LoVo (cell line): ENCODE data around the gene NES.
"Not testable (repeated sequence)": the region's sequence is repeated elsewhere in the genome, so short reads cannot be mapped to it uniquely, and the experiment has no call there.

Experiments used
- DNase-seq: peaks from one replicate; pipeline ENCODE4 v3.0.0-alpha.2; 2016; ENCODE audit warnings: low spot score

NES gene

GRCh38 chr1:156645056-156645455 lies 32.2 kb downstream of the NES start:
- no peak for DNase-seq

DNA sequence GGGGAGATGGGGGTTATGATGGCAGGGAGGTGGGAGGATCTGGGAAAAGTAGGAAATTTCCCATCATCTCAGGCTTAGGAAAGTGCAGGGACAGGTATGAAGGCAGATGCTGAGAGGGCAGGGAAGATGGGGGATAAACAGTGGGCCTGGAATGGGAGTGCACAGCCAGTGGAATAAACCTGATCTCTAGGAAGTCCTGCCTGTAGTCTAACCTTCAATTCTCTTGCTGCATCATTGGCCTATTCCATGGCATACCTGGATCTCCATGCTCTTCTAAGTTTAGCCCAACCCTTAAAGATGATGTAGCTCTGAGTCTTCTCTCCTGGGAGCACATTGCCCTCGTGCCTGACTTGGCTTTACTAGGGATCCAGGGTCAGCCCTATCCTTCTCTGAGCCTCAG lies 32.6 kb downstream of the NES start:
- DNase-seq, result no peak

GRCh38 chr1:156644146-156644545 lies 33.1 kb downstream of the NES start:
- DNase-seq, result no peak

GRCh38 chr1:156643778-156644092 lies 33.5 kb downstream of the NES start:
- DNase-seq, result no peak

DNA sequence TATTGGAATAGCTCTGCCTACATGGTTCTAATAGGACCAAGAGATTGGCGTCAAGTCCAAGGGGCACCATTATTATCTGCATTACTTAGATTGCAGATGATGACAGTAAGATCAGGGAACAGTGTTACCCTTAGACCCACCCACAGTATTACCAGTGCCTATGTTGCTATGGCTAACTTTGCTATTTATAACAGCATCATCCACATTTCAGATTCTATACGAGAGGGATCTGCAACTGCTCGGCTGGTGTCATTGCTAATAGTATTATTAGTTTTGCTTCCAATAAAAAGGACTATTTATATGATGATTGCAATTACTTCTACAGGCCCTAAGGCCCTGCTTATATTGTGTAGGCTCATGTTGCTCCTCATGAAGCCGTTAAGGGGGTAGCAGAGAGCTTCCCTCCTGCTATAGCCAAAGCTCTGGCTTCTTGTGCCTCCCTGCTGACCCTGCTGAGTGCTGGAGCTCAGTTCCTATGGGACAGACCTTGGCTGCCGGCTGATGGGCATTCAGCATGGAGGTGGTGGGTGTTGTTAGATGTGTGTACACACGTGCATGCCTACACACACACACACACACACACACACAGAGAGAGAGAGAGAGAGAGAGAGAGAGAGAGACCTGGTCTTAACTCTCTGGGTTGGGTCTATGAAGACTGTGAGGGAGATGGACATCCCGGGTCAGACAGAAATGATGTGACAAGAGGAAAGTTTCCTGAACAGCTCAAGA lies 34.0 kb downstream of the NES start:
- DNase-seq, result no peak

- DNase-seq, result no peak
Measured at GRCh38 chr1:156642265-156643048, 34.8 kb downstream of the NES start.

- DNase-seq, result no peak
Measured at GRCh38 chr1:156641761-156642264, 35.4 kb downstream of the NES start, which contains the start of gene BCAN. BCAN (plus strand) TSS chr1:156642117; CDS start chr1:156646055, 3,938 bp downstream.

DNA sequence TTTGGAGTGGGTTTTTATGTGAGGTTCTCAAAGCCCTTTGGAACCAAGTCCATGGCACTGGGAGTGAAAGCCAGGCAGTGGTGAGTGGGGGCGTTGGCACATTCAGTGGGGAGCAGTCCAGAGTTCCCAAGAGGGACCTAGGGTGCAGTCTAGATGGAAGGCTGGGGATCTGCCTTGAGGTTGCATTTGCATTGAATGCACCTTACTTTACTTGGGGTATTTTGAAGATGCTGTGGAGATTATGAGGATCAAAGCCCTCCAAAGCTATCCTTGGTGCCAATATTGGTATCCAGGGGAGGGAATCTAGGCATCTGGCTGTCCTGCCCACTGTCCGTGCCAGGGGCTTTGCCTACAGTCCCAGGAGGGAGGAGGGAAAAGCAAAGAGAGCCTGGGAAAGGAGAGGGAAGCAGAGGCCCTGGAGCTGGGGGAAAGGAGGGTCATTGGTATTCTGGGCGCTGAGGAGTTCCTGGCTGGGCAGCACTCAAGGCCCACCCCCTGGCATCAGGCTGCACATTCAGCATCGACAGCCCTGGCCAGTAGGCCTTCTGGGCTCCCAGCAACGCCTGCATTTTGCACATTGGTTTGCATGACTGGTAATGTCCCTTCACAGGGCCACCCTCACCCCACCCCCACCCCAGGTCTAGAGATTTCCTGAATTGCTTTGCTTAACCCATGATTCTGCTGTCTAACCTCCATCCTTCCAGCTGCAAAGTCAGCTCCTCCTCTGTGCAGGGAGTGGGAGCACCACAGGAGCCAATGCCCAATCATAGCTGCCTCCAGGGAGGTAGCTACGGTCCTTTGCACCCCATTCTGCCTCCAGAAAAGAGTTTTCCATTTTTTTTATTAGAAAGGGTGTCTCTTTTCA lies 36.1 kb downstream of the NES start:
- no peak for DNase-seq

DNA sequence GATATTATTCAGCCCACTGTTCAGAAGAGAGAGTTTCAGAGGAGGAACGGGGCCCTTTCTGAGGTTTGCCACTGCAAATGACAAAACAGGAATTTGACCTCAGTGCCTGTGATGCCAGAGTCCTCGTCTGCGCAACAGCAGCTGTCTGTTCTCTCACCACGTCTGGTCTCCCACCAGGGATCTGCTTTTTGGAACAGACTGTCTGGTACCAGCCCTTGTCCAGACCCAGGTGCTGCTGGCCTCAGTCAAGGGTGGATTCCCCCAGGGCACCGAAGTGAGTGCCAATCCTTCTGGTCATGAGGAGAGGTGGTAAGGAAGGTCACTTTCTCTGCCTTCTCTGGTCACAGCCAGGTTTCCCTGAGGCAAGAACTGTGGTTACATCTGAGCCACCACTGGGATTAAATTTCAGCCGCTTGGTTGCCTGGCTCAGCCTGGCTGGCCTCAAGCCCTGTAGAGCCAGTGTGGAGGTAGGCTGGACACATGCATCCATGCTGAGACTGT lies 37.6 kb downstream of the NES start:
- DNase-seq, result peak; percentile 16

DNA sequence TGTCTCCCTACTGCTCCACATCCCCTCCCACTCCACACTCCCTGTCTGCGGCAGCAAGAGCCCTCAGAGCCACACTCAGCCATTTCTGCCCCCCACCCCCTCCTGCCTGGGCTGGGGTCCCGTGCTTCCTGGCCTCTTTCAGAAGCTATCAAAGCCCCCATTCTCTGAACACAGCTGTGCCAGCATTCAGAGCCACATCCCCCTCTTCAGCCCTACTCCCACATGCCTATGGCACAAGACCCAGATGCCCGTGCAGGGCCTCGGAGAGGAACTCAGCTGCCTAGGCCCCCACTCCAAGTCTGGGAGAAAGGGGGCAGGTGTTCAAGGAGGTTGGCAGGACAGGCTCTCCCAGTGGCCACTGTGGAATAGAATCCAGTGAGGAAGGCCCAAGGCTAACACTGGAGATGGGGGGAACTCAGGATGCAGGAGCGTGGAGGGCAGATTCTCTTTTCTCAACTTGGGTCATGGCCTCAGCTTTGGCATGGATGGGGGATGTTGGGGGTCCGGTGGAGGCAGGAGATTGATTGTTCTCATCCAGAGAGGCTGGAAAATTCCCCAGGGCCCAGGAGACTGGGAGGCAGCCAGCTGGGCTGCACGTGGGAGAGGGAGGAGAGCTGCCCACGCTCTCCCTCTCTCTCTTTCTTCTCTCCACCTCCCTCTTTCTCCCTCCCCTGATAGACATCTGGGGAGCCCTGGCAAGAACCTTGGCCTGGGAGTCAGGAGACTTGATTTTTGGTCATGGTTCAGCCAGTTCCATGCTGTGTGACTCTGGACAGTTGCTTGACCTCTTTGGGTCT lies 38.8 kb downstream of the NES start:
- no peak for DNase-seq

DNA sequence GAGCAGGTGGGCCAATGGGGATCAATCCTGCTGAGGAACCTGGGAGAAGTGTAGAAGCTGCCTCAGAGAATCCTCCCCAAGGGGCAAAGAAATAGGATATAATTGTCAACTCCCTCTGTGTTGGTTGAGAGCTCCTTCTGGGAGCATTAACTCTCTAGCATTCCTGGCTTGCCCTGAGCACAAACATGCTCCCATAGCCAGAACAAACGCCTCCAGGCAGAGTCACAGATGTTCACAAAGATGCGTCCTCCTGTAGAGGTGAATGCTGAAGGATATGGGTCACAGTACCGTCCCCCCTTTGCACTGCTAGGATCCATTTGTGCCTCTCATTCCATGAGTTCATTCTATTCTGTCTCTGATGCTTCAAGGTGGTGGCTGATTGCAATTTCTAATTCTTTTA lies 44.9 kb downstream of the NES start:
- no peak for DNase-seq

DNA sequence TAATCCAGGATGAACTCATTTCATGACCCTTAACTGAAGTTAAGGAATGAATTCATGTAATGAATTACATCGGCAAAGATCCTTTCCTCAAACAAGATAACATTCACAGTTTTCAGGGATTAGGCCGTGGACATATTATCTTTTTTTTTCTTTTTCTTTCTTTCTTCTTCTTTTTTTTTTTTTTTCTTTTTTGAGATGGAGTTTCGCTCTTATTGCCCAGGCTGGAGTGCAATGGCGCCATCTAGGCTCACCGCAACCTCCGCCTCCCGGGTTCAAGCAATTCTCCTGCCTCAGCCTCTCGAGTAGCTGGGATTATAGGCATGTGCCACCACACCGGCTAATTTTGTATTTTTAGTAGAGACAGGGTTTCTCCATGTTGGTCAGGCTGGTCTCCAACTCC lies 46.1 kb downstream of the NES start:
- DNase-seq, result not testable (repeated sequence)

DNA sequence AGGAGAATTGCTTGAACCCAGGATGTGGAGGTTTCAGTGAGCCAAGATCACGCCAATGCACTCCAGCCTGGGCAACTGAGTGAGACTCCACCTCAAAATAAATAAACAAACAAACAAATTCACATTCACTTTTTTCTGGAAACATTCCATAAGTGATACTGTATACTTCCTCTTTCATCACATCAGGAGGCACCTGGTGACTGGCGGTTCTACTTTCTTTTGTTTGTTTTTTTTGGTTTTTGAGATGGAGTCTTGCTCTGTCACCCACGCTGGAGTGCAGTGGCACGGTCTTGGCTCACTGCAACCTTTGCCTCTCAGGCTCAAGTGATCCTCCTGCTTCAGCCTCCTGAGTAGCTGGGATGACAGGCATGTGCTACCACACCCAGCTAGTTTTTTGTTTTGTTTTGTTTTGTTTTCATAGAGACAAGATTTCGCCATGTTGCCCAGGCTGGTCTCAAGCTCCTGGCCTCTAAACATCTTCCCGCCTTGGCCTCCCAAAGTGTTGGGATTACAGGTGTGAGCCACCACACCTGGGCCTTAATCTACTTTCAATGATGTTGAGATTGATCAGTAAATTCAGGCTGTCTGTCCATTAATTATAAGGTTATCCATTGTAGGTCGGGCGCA lies 47.3 kb downstream of the NES start:
- no peak for DNase-seq

DNA sequence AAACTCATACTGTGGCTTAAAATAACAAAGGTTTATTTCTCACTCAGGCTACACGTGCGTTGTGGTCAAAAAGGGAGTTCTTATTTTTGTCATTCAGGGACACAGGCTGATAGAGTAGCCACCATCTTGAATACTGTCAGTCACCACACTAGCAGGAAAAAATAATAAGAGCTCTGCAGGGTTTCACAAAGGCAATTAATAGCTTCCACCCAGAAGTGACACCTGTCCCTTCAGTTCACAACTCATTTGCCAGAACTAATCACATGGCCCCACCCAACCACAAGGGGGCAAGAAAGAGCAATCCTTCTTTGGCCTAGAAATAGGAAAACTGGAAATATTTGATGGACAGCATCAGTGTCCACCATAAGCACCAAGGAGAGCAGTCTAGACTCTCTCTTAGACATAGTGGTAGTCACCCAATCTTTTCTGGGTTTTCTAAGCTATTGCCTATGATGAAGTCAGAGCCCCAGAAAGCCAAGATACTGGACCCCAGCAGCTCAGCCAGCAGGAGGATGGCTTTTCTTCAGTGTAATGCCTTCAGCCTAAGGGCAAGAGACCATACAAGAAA lies 49.8 kb downstream of the NES start:
- DNase-seq, result peak; percentile 43

DNA sequence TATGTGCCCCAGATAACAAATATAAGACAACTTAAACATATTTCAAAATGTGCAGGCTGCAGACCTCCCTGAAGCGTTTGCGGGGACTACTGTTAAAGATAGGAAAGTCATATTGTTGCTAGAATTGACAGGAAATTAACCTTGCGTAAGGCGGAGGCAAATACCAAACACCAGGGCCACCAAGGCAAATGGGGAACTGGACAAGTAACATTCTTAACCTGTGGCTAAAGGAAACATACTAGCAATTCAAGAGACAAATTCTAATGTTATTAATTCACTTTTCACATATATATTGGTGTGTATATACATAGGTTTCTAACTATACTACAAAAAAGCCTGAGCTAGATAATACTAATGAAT lies 51.1 kb downstream of the NES start:
- no peak for DNase-seq

GRCh38 chr1:156625436-156626078 lies 51.6 kb downstream of the NES start:
- DNase-seq, result no peak

- no peak for DNase-seq
Measured at GRCh38 chr1:156624814-156625435, 52.3 kb downstream of the NES start.

DNA sequence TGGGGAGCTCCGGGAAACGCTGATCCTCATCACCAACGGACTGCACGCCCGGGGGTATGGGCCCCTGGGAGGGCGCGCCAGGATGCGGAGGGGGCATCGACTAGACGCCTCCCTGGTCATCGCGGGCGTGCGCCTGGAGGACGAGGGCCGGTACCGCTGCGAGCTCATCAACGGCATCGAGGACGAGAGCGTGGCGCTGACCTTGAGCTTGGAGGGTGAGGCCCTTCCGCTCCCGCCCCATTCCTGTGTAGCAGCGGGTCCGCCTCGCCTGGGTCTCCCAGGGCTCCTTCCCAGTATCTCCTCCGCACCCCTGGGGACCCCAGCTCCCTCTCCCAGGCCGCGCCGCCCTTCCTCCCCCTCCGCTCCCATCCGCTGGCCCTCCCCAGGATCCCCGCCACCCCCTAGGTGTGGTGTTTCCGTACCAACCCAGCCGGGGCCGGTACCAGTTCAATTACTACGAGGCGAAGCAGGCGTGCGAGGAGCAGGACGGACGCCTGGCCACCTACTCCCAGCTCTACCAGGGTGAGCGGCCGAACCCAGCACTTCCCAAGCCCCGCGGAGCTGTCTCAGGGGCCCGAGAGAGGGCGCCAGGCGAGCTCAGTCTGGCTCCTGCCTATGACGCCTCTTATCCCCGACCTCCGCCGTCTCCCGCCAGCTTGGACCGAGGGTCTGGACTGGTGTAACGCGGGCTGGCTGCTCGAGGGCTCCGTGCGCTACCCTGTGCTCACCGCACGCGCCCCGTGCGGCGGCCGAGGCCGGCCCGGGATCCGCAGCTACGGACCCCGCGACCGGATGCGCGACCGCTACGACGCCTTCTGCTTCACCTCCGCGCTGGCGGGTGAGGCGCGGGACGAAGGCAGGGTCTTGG lies 53.0 kb downstream of the NES start:
- no peak for DNase-seq
